Stimulated activated naive CD4-positive, alpha-beta T cell treated with Interleukin-2 at 50 U/mL for 16 hours (primary cell): ENCODE data around the gene NCOR1.
"Not testable (repeated sequence)": the region's sequence is repeated elsewhere in the genome, so short reads cannot be mapped to it uniquely, and the experiment has no call there.

Experiments used
- DNase-seq: peaks from one replicate; lab custom pipeline; 2025; lab: John Stamatoyannopoulos, UW

The NCOR1 gene

DNA sequence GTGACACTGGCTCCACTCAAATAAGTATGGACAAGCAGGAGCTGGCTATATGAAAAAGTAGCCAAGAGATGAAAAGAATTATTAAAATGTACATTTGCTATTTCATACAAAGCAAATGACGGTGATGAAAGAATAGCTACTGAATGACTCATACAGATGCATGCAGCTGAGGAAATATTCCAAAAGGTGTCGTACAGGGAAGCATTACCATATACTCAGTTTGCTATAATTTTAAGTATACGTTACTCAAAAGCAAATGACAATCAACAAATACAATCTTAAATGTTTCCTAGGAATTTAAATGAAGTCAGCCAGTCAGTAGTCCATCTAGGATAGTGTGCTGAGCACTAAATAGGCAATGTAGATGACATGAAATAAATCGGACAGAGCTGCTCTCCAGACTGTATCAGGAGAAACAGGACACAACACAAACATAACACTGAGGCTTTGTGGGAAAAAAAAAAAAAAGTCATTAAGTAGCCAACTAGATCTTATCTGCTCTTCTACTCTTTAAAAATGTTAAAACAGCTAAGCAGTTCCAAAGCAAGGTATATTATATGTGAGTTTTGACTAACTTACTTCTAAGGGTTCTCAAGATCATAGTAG, 65.0 kb downstream of the NCOR1 start:
- DNase-seq: no peak

DNA sequence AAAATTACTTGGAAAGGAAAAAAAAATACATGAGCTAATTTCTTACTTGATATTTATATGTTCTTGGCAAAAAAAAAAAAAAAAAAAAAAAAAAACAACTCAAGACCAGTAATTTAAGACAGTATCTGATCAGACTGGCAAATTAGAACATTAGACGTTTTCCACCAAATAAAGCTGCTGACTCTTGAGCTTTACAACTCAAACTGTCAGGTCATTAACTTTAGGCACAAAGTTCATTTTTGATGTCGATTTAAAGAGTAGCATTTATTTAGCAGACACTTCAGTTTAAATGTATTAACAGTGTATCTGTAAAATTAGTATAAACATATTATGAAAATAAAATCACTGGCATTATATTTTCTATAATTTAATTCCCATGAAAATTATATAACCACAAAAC, 66.7 kb downstream of the NCOR1 start:
- DNase-seq: no peak

DNA sequence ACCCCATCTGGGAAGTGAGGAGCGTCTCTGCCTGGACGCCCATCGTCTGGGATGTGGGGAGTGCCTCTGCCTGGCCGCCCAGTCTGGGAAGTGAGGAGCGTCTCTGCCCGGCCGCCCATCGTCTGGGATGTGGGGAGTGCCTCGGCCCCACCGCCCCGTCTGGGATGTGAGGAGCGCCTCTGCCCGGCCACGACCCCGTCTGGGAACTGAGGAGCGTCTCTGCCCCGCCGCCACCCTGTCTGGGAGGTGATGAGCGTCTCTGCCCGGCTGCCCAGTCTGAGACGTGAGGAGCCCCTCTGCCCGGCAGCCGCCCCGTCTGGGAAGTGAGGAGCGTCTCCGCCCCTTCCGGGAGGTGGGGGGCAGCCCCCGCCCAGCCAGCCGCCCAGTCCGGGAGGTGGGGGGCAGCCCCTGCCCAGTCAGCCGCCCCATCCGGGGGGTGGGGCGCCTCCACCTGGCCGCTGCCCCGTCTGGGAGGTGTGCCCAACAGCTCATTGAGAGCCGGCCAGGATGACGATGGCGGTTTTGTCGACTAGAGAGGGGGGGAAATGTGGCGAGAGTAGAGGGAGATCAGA, 69.9 kb downstream of the NCOR1 start:
- not testable (repeated sequence) for DNase-seq

DNA sequence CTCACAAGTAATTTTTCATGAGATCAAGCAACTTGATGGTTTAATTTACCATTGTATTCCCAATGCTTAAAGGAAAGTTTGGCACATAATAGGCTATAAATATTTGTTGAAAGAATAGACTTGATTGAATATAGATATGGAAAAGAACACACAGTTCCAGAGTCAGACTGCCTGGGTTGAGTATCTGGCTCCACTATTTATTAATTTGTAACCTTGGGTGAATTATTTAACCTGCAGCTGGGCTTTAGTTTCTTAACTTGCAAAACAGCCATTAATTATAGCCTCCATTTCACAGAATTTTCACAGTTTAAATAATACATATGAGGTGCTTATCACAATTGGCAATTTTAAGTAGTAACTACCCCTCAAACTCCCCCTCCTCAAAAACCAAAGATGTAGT, 73.6 kb downstream of the NCOR1 start:
- DNase-seq: no peak

DNA sequence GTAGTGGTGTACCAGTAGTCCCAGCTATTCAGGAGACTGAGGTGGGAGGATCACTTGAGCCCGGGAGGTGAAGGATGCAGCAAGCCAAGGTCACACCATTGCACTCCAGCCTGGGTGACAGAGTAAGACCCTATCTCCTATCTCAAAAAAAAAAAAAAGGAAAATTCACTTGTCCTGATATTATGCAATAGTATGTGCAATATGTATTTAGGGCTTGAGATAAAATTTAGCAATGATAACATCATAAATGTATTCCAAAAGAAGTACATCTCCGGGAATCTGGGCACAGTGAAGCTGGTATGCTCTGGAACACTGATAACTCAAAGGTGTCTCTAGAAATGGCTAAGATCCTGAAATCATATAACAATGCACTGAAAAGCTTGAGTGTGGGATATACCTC, 74.5 kb downstream of the NCOR1 start:
- DNase-seq: no peak

DNA sequence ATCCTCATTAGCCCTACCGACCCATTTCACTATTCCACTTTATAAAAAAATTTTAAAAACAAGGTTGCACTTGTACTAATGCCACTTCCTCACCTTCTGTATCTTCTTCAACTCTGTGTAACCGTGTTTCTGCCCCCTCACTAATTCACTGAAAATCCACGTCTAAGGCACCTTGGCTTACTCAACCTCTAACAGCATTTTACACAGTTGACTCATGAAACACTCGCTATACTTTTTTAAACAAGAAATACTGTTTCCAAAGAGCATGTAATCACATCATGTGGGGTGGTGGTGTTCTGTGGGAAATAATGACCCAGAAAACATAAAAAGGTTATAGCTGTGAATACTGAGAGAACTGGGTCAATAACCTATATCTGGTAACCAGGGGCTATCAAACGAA, 79.9 kb downstream of the NCOR1 start:
- no peak for DNase-seq

DNA sequence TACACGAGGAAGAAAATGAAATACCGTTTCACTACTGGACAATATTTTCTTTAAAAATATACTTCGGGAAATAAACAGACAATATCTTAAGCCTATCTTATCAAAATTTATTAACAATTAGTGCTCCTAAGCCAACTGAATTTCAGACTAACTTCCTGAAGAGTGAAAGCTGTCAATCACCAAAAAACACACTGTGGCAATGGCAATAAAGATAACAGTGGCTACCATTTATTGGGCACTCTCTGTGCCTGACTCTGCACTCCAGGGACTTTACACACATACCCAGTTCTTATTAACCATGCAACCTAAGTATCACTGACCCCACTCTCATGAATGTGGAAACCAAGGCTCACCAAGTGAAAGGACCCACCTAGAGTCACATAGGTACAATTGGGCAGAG, 83.7 kb downstream of the NCOR1 start:
- DNase-seq: no peak

DNA sequence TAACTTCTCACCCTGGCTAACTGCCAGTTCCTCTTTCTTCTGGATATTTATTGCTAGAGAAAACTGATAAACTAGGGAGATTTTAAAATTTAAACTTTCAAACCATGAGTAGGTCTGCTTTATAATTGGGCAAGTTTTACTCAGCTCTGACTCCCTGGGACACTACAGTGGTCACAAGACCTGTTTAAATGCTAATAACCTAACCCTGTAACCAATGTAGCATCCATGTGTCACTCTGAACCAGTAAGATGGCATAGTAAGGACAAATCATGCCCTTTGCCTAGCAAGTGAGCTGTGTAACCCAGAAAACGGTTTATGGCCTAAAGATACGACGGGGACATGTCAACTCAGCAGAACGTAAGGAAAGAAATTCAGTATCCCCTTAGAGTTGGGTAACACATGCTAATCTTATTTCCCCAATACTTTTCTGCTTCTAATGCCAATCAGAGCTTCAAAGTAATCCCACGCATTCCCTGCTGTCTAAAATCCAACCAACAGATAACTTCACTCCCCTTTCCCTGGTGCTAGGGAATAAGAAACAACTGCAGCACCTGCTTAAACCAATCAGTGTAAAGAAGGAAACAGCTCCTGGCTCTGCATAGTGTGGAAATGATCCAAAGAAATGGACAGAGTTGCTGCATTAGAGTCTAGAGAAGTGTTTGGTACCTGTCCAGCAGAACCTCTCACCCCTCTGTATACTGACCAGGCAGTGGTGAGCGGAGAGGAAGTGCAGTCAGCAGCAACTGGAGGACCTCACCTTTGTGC, 85.7 kb downstream of the NCOR1 start:
- DNase-seq: no peak

DNA sequence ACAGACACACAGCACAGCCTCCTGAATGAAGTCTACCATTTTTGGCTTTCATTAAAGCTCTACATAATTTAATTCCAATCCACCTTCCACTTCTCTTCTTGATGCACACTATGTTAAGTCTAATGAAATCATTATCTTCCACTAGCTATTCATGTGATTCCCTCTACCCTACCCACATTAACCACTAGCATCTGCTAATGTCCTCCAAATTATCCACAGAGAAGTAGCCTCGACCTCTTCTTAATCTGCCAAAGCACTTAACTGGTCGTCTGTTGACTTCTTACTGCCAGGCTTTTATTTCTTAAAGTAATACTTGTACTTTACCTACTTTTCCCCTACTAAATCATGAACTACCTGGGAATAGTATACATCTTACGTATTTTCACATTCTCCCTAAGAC, 91.8 kb downstream of the NCOR1 start:
- no peak for DNase-seq

DNA sequence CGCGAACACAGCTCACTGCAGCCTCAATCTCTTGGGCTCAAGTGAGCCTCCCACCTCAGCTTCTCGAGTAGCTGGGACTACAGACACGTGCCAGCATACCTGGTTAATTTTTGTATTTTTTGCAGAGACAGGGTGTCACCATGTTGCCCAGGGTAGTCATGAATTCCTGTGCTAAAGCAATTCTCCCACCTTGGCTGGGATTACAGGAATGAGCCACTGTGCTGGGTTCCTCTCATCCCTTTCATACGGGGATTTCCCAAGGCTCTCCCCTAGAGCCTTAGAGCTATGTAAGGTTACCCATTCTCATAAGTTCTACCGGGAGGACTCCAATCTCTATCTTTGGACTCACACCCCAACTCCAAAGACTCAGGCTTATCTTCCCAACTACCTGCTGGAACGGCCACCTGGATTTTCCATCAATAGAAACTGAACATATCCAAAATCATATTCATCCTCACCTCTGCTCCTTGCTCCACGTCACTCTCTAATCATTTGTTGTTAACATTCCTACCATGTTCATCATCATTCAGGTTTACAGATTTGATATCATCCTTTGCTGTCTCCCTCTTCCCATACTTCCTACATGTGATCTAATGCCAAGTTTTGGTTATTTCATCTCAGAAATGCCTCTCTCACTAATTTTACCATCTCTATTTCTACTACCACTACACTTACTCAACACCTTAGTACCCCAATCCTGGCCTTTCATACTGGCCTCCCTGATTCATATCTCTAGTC, 92.5 kb downstream of the NCOR1 start:
- no peak for DNase-seq

DNA sequence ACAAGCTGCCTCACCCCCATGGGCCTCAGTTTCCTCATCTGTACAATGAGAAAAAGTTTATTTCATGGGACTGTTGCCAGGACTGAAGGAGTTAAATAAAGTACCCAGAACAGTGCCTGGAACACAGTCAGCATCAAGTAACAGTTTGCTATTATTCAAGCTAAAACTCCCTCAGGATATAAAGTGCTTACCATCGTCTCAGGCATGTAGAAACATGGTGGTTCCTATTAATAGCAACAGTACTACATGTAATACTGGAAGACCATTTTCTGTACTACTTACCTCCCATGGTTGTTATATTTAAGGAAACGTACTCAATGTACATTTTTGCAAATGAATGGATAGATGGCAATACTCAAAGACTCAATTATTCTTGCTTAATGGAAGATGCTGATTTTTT, 93.4 kb downstream of the NCOR1 start:
- DNase-seq: no peak

DNA sequence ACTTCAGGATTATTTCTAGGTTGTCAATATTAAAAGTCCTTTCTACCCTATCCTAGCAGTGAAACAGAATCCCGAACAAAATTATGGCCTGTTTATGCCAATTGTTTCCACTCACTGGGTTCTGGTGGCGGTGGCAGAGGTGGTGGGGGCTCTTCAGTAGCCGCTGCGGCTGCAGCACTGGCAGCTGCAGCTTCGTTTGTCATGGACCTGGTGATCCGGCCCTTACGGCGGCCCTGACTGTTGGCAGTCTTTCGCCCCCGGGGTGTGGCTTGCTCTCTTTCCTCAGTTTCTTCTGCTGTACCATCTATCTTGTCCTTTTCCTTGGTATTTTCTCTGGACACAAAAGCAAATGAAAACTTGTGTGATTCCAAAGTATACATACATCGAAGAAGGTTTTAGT, 94.4 kb downstream of the NCOR1 start:
- no peak for DNase-seq

DNA sequence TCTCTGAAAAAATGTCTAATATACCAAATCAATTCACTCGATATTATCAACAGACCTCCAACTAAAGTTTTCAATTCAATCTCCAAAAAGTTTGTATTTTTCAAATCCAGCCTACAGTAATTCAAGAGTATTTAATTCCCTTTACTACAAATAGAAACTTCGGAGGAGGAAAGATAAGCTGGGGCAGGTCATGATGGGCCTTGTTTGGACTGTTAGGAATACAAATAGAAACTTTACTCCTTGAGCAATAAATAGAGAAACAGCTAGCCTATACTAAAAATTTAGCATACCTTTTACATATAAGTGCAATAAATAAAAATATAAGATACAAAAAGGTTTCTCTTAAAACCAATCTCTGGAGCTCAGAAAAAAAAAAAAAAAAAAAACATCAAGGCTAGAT, 98.2 kb downstream of the NCOR1 start:
- no peak for DNase-seq

DNA sequence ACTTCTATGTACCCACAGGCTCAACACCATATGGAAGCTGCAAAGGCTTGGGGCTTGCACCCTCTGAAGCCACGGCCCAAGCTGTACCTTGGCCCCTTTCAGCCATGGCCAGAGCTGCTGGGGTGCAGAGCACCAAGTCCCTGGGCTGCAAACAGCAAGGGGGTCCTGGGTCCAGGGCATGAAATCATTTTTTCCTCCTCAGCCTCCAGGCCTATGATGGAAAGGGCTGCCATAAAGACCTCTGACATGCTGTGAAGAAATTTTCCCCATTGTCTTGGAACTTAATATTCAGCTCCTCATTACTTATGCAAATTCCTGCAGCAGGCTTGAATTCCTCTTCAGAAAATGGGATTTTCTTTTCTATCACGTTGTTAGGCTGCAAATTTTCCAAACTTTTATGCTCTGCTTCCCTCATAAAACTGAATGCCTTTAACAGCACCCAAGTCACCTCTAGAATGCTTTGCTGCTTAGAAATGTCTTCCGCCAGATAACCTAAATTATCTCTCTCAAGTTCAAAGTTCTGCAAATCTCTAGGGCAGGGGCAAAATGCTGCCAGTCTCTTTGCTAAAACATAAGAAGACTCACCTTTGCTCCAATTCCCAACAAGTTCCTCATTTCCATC, 100.1 kb downstream of the NCOR1 start:
- DNase-seq: not testable (repeated sequence)

DNA sequence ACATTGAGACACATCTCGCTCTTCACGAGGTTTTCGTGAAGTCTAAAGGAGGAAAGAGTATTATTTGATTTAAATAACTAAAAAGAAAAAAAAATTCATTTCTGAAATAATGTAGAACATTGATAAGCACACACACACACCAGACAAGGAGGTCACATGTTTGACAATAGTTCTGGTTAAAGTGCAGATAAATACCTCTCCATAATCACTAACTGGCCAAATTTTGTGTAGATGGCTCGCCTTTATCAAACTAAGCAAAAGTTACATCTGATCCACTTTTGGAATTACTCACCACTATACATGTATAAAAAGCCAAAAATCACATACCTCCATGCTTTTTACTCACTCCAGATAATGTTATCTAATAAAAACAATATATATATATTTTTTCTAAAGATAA, 106.5 kb downstream of the NCOR1 start:
- no peak for DNase-seq

DNA sequence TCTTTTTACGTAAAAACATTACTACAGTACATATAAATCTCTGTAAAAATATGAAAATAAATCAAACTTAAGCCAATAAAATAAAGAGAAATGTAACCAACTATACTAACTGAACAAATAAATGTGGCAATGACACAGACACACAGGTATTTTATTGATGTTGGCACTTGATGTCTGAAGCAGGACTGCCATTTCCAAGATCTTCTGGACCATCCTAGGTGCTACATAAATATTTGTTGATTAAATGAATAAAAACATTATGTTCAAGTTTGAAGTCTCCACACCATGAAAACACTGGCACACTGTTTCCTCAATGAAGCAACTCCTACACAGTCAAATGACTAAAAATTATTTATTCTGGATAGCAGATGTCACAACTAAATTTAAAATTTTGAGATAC, 106.9 kb downstream of the NCOR1 start:
- no peak for DNase-seq

DNA sequence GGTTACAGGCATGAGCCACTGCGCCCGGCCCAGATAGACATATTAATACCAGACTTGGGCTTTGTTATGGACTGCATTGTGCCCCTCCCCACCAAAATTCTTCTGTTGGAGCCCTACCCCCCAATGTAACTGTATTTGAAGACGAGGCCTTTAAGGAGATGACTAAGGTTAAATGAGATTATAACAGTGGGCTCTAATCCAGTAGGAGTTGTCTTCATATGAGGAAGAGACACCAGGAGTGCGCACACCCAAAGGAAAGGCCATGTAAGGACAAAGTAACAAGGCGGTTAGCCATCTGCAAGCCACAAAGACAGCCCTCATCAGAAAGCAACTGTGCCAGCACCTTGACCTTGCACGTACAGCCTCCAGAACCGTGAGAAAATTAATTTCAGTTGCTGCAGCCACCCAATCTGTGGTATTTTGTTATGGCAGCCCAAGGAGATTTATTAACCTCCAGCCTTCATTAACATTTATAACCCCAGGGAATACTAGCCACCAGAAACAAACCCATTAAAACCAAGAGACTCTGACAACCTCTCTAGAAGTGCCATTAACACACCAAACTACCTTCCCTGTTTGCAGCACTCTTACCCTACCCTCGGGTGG, 108.1 kb downstream of the NCOR1 start:
- no peak for DNase-seq

DNA sequence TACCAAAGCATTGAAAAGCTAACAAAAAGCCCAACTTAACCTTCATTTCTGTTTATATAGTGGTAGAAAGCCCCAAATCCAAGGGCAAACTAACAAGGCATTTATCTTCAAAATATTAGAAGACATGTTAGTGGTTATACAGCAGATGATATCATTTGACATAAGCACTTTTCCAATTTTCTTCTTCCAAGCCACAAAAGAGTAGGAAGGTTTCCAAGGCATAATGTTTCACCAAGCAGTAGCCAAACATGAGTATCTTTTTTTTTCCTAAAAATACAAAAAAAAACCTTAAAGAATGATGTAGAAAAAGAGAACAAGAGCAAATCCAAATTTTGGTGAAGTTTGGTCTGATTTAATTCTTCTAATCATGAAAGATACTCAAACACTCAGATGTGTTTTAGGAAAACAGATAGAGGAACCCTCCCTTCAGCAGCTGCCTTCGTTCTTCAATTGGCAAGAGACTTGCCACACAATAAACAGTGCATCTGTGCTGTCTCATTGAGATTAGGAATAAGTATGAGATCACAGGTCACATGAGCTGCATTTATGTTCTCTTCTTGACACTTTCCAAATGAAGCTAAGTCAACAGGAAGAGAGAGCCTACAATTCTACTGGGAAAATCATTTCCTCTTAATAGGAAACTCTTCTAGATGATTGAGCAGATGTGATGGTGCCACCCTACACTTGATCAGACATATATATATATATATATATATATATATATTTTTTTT, 109.0 kb downstream of the NCOR1 start:
- no peak for DNase-seq

DNA sequence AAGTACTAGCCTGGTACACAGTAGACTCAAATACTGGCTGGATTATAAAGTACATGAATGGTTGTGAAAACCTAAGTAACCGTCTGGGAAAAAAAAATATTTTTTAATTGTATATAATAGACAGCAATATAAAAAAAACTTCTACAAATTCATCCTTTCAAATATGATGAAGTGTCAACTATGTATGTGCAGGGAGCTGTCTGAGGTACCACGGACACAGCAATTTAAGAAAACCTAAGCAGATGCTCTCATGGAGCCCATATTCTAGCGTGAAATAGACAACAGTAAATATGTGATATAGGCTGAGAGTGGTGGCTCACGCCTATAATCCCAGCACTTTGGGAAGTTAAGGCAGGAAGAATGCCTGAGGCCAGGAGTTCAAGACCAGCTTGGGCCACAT, 111.1 kb downstream of the NCOR1 start:
- DNase-seq: no peak

DNA sequence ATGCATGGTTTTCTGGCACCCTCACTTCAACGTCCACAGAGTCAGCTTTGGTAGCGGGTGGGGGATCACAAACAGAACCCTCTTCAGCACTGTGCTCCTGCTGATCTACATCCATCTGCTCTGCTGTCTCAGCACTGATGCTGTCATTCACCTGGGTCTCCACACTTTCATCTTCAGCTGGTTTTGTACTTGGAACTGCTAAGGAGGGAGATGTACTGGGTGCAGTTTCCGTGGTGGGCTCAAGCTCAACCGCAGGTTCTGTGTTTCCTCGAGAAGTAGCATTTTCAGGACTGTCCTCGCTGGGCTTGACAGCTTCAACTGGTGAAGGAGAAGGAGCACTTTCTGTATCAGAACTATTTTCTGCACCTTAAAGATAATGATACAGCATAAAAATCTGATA, 113.9 kb downstream of the NCOR1 start:
- no peak for DNase-seq

DNA sequence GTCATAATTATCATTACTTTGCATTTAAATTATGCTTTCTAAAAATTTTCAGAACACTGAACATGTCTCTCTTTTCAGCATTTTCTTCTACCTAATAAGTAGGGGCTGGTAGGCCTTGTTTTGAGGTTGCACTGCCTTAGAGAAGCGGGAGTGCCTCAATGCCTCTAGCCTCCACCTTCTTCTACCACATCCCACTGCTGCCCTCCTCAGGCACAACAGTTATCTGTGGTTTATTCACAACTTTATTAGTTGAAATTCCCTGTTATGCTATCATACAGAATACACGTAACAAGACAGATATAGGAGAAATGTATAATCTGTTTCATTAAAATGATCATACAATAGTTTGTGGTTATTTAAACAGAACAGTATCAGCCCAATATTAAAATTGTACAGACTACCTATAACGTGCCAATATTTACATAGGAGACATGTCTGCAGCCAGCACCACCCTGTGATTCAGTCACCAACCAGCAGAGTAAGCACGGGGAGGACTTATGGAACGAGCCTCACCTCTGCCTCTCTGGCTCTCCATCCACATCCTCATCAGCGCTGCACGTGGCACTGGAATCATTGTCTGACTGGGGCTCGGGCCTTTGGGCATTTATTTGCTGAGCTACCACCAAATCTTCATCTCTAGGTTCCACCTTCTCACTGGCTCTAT, 114.5 kb downstream of the NCOR1 start:
- DNase-seq: no peak
